ENCODE measurements around the gene CDKL1.
"Not testable (repeated sequence)": the region's sequence is repeated elsewhere in the genome, so short reads cannot be mapped to it uniquely, and the experiment has no call there.

The CDKL1 gene

GRCh38 chr14:50387548-50387947 lies 9.1 kb downstream of the CDKL1 start:
- no peak for DNase-seq (ENCODE audit: low read depth, low spot score)

GRCh38 chr14:50383618-50384225 lies 13.0 kb downstream of the CDKL1 start:
- DNase-seq (ENCODE audit: low read depth, low spot score) = no peak

GRCh38 chr14:50381823-50382287 lies 14.8 kb downstream of the CDKL1 start:
- no peak for DNase-seq (ENCODE audit: low read depth, low spot score)

- DNase-seq (ENCODE audit: low read depth, low spot score) = no peak
Observed at GRCh38 chr14:50381008-50381407, 15.7 kb downstream of the CDKL1 start.

- DNase-seq (ENCODE audit: low read depth, low spot score) = no peak
Observed at GRCh38 chr14:50380455-50380854, 16.2 kb downstream of the CDKL1 start.

- no peak for DNase-seq (ENCODE audit: low read depth, low spot score)
Observed at GRCh38 chr14:50379563-50379962, 17.1 kb downstream of the CDKL1 start.

- DNase-seq (ENCODE audit: low read depth, low spot score) = no peak
Observed at GRCh38 chr14:50377550-50378085, 19.1 kb downstream of the CDKL1 start.

GRCh38 chr14:50375760-50376159 lies 20.9 kb downstream of the CDKL1 start:
- DNase-seq (ENCODE audit: low read depth, low spot score) = no peak

- no peak for DNase-seq (ENCODE audit: low read depth, low spot score)
Observed at GRCh38 chr14:50373959-50374358, 22.7 kb downstream of the CDKL1 start.

GRCh38 chr14:50371546-50371945 lies 25.1 kb downstream of the CDKL1 start:
- no peak for DNase-seq (ENCODE audit: low read depth, low spot score)

GRCh38 chr14:50366589-50366988 lies 30.1 kb downstream of the CDKL1 start:
- DNase-seq (ENCODE audit: low read depth, low spot score) = no peak

GRCh38 chr14:50366115-50366514 lies 30.6 kb downstream of the CDKL1 start:
- DNase-seq (ENCODE audit: low read depth, low spot score) = no peak

GRCh38 chr14:50365572-50365971 lies 31.1 kb downstream of the CDKL1 start:
- not testable (repeated sequence) for DNase-seq (ENCODE audit: low read depth, low spot score)

- DNase-seq (ENCODE audit: low read depth, low spot score) = no peak
Observed at GRCh38 chr14:50364792-50365191, 31.9 kb downstream of the CDKL1 start.

- DNase-seq (ENCODE audit: low read depth, low spot score) = no peak
Observed at GRCh38 chr14:50363714-50364111, 33.0 kb downstream of the CDKL1 start.

GRCh38 chr14:50362764-50363713 lies 33.6 kb downstream of the CDKL1 start:
- no peak for DNase-seq (ENCODE audit: low read depth, low spot score)

- not testable (repeated sequence) for DNase-seq (ENCODE audit: low read depth, low spot score)
Observed at GRCh38 chr14:50361473-50362403, 34.9 kb downstream of the CDKL1 start.

GRCh38 chr14:50360851-50361250 lies 35.8 kb downstream of the CDKL1 start:
- DNase-seq (ENCODE audit: low read depth, low spot score) = no peak

GRCh38 chr14:50360093-50360492 lies 36.6 kb downstream of the CDKL1 start:
- no peak for DNase-seq (ENCODE audit: low read depth, low spot score)

GRCh38 chr14:50359631-50360030 lies 37.0 kb downstream of the CDKL1 start:
- no peak for DNase-seq (ENCODE audit: low read depth, low spot score)

GRCh38 chr14:50357753-50358395 lies 38.8 kb downstream of the CDKL1 start:
- no peak for DNase-seq (ENCODE audit: low read depth, low spot score)

All from activated naive CD8-positive, alpha-beta T cell treated with anti-CD3 and anti-CD28 coated beads, Interleukin-2, amount 50 U/mL, for 16 hours (primary cell).